ENCODE data around the gene MYO1H. TPM values are rescaled to one million over a fixed set of nuclear protein-coding genes. Genes with fewer than 3 reads are reported as not detected.

Gene MYO1H
- total RNA-seq, 4 donors from 2014 or later: not detected

DNA sequence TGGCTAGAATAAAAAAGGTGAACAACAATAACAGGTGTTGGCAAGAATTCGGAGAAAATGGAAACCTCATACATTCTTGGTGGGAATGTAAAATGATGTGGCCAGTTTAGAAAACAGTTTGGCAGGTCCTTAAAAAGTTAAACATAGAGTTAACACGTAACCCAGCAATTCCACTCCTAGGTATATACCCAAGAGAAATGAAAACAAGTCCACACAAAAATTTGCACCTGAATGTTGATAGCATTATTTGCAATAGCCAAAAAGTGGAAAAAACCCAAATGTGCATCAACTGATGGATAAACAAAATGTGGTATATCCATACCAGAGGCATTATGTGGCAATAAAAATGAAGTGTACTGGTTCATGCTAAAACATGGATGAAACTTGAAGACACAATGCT lies 2.3 kb upstream of the MYO1H start:
- no peak for DNase-seq
- TF ChIP-seq POLR2A (IDR thresholded peaks at IDR 0.05) (no peak), CTCF (IDR thresholded peaks at IDR 0.05) (no peak)
- Histone ChIP-seq H3K4me3 (no peak overlapping the region), H3K36me3 (no peaks in the 10 kb centered on the region), H3K27ac (no peak overlapping the region), H3K9me3 (no peaks in the 10 kb centered on the region), H3K4me1 (no peaks in the 10 kb centered on the region), H3K27me3 (no peaks in the 10 kb centered on the region)
- intact Hi-C loops (cut with DNase I; ENCODE audit: low total_unique reads): no loop called here

- Histone ChIP-seq H3K36me3 (no peaks in the 10 kb centered on the region), H3K27me3 (no peaks in the 10 kb centered on the region), H3K4me1 (no peaks in the 10 kb centered on the region), H3K9me3 (no peaks in the 10 kb centered on the region), H3K4me3 (no peak overlapping the region), H3K27ac (no peak overlapping the region)
- no peak for DNase-seq
- TF ChIP-seq CTCF (IDR thresholded peaks at IDR 0.05) (no peak), POLR2A (IDR thresholded peaks at IDR 0.05) (no peak)
- intact Hi-C loops (cut with DNase I; ENCODE audit: low total_unique reads): no loop called here
Observed at GRCh38 chr12:109346920-109347319, 780 bp upstream of the MYO1H start.

GRCh38 chr12:109352184-109352583 lies 4.5 kb downstream of the MYO1H start:
- H3K4me1 ChIP-seq: no peaks in the 10 kb centered on the region
- H3K36me3 ChIP-seq: no peaks in the 10 kb centered on the region
- H3K27ac ChIP-seq: no peak overlapping the region
- H3K27me3 ChIP-seq: no peaks in the 10 kb centered on the region
- no peak overlapping the region for H3K4me3 ChIP-seq
- H3K9me3 ChIP-seq: no peaks in the 10 kb centered on the region
- TF ChIP-seq CTCF (IDR thresholded peaks at IDR 0.05) (no peak), POLR2A (IDR thresholded peaks at IDR 0.05) (no peak)
- DNase-seq: no peak
- intact Hi-C loops (cut with DNase I; ENCODE audit: low total_unique reads): no loop called here

DNA sequence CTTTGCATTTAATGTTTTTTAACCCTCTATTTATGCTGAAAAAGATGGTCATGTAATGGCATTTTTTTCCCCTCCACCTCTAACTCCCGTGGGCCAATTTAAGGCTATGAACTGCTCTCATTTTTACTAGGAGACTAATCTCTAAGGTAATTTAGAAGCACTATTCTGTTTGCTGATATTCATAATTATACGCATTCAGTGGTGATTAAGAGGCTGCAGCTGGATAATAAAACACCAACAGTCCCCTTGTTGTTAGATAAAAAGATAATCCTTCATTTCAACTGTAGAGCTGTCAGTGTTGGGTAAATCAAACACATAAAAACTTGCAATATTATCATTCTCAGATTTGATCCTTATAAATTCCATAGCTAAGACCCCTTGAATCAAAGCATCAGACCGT lies 8.9 kb downstream of the MYO1H start:
- Histone ChIP-seq H3K4me3 (no peak overlapping the region), H3K36me3 (no peaks in the 10 kb centered on the region), H3K9me3 (no peaks in the 10 kb centered on the region), H3K27me3 (no peaks in the 10 kb centered on the region), H3K27ac (no peak overlapping the region), H3K4me1 (no peaks in the 10 kb centered on the region)
- intact Hi-C loops (cut with DNase I; ENCODE audit: low total_unique reads): no loop called here
- TF ChIP-seq POLR2A (IDR thresholded peaks at IDR 0.05) (no peak), CTCF (IDR thresholded peaks at IDR 0.05) (no peak)
- DNase-seq: no peak

GRCh38 chr12:109357032-109357431 lies 9.3 kb downstream of the MYO1H start:
- intact Hi-C loops (cut with DNase I; ENCODE audit: low total_unique reads): no loop called here
- no peak overlapping the region for H3K27ac ChIP-seq
- TF ChIP-seq POLR2A (IDR thresholded peaks at IDR 0.05) (no peak), CTCF (IDR thresholded peaks at IDR 0.05) (no peak)

More at GRCh38 chr12:109357032-109357431, 9.3 kb downstream of the MYO1H start:
- Histone ChIP-seq H3K36me3 (no peaks in the 10 kb centered on the region), H3K9me3 (no peaks in the 10 kb centered on the region), H3K27me3 (no peaks in the 10 kb centered on the region), H3K4me3 (no peak overlapping the region), H3K4me1 (no peaks in the 10 kb centered on the region)
- DNase-seq: no peak

All from uterus (tissue), 4 donors.